Peyer's patch (tissue), 4 donors: ENCODE data around the gene NTN5. TPM values are rescaled to one million over a fixed set of nuclear protein-coding genes. Genes with fewer than 3 reads are reported as not detected.

Experiments used
- DNase-seq, 3 donors: peaks; one replicate each; pipeline ENCODE4 v3.0.0-alpha.2; 2017 to 2019
- H3K27ac ChIP-seq, 4 donors: fragments of 200-600 bp; sonication (generic); one replicate each; pipeline ENCODE4 v1.5.1; 2016 to 2019
- H3K27me3 ChIP-seq, 2 donors: fragments of 200-600 bp; sonication (generic); one replicate each; pipeline ENCODE4 v1.5.1; 2019
- H3K36me3 ChIP-seq, 3 donors: fragments of 200-600 bp; sonication (generic); one replicate each; pipeline ENCODE4 v1.5.1; 2016 to 2019
- H3K4me1 ChIP-seq, 4 donors: fragments of 200-600 bp; sonication (generic); one replicate each; pipeline ENCODE4 v1.5.1; 2016 to 2019
- H3K4me3 ChIP-seq, 4 donors: fragments of 200-600 bp; sonication (generic); 1 replicate in 3 of 4; 2 replicates in 1 of 4; pipeline ENCODE4 v1.5.1; 2016 to 2019; ENCODE audit warnings: mild to moderate bottlenecking in 1 of 4
- H3K9me3 ChIP-seq, 4 donors: fragments of 200-600 bp; sonication (generic); one replicate each; pipeline ENCODE4 v1.5.1; 2016 to 2019; ENCODE audit warnings: mild to moderate bottlenecking in 1 of 4
- CTCF ChIP-seq, 6 experiments: fragments of 450-650 bp in 4 of 6; fragments of 200-600 bp in 2 of 6; sonication (generic) in 1 of 6; IDR thresholded peaks; one replicate each; pipeline ENCODE4 v1.5.1; 2017 to 2019; ENCODE audit warnings: antibody characterized with exemption in 6 of 6, mild to moderate bottlenecking in 3 of 6, moderate library complexity in 1 of 6
- POLR2A ChIP-seq, 2 donors: fragments of 450-650 bp; IDR thresholded peaks; one replicate each; pipeline ENCODE4 v1.5.1; 2017; ENCODE audit warnings: antibody characterized with exemption in 2 of 2, mild to moderate bottlenecking in 2 of 2, moderate library complexity in 2 of 2
- total RNA-seq, 4 donors: library from RNA; depleted of rRNA; stranded (reverse); fragments of >200 nt; gene quantifications; one replicate each; pipeline ENCODE4 v1.1.0, GENCODE V29; 2016

The NTN5 gene
- total RNA-seq, 4 donors from 2014 or later, result 6.8 TPM; not detected in 3

DNA sequence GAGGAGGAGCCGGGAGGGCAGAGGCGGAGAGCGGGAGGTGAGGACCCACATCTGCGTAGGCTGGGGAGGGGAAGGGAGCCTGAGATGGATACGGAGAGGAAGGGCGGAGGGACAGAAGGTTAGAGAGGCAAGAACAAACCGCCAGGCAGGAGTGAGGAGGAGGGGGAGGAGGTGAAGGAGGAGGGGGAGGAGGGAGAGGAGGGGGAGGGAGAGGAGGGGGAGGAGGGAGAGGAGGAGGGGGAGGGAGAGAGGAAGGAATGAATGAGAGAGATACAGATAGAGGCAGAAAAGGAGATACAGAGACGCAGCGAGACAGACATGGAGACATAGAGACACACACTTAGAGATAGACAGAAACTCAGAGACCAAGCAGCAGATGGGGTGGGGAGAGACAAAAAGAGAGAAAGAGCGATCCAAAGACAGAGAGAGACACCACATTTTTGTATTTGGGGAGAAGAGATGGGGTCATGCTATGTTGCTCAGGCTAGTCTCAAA is 26.0 kb downstream of the NTN5 start:
- no peak for DNase-seq
- peak overlapping the region; percentile 72 to 94 (median 84) for H3K27ac ChIP-seq

DNA sequence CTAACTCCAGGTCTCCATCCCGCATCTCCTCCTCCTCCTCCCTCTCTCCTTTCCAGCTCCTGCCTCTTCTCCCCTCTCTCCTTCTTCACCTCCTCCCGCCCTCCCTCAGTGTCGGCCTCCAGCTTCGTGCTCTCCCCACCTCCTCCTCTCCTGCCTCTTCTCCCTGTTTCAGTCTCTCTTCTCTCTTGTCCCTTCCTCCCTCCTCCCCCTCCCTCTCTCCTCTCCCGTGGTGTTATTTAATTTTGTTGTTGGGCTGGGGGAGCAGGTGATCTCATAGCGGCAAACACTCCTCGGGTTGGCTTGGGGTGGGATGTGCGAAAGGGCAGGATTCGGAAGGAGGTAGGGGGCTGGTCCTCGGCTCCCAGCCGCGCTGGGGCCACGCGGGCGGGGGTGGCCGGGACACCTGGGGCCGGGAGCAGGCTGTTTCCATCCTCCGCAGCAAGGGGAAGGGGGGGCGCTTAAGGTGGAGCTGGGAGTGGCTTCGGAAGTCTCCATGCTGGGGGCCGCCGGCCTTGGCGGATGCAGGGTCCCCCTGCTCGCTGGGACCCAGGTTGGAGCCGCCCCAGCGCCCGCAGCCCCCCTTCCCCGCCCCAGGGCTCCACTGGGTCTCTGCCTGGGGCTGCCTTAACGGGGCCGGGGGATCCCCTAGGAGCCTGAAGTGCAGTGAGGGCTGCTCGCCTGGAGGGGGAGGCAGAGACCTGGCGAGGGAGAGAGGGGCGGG is 26.7 kb downstream of the NTN5 start, which contains the start of gene CA11:
Gene CA11 (minus strand): TSS at position 187 of the 721 bp plus-strand sequence. CDS start 555 bp downstream, outside the sequence.
- H3K9me3 ChIP-seq, result no peaks in the 10 kb centered on the region
- TF ChIP-seq POLR2A (IDR thresholded peaks at IDR 0.05) (peak in 1 of 2 donors; percentile 12), CTCF (IDR thresholded peaks at IDR 0.05) (peak; percentile 82 to 98 (median 94))
- peak within 1 kb of the TSS; percentile 40 to 59 (median 56) for H3K4me3 ChIP-seq
- no peaks in the 10 kb centered on the region for H3K36me3 ChIP-seq
- DNase-seq, result peak; percentile 92 to 95 (median 92)
- peaks cover 0 to 20% (median 0%) of the 10 kb centered on the region in 4 donors for H3K4me1 ChIP-seq
- no peaks in the 10 kb centered on the region for H3K27me3 ChIP-seq
- peak within 1 kb of the TSS; percentile 72 to 94 (median 84) for H3K27ac ChIP-seq

More for the DNA sequence above, 26.0 kb downstream of the NTN5 start:
- Histone ChIP-seq H3K27me3 (no peaks in the 10 kb centered on the region), H3K4me3 (peak overlapping the region; percentile 40 to 59 (median 56)), H3K9me3 (no peaks in the 10 kb centered on the region), H3K4me1 (peaks cover 0 to 20% (median 0%) of the 10 kb centered on the region in 4 donors), H3K36me3 (no peaks in the 10 kb centered on the region)
- no peak for TF ChIP-seq POLR2A (IDR thresholded peaks at IDR 0.05)
- TF ChIP-seq CTCF (IDR thresholded peaks at IDR 0.05), result no peak

DNA sequence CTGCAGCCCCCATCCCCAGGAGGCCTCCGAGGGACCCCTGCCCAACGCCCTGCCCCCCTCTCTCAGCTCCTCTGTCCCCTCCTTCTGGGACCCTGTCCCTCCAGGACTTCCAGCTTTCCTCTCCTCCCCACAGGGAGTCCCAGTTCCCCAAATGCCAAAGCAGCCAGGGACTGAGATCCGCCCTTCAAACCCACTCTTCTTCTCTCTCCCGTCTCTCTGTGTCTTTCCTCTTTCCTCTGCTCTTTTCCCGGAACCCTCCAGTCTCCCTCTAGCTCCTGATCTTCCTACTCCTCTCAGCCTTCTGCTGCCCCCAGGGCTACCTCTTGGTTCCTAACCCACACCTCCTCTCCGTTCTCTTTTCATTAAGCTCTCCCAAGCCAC is 27.2 kb downstream of the NTN5 start:
- Histone ChIP-seq H3K4me3 (peak overlapping the region; percentile 40 to 59 (median 56)), H3K27me3 (no peaks in the 10 kb centered on the region), H3K27ac (peak overlapping the region; percentile 72 to 94 (median 84)), H3K9me3 (no peaks in the 10 kb centered on the region), H3K4me1 (peaks cover 0 to 20% (median 0%) of the 10 kb centered on the region in 4 donors), H3K36me3 (no peaks in the 10 kb centered on the region)
- no peak for DNase-seq
- no peak for TF ChIP-seq CTCF (IDR thresholded peaks at IDR 0.05)
- no peak for TF ChIP-seq POLR2A (IDR thresholded peaks at IDR 0.05)

- H3K4me3 ChIP-seq, result peak overlapping the region; percentile 40 to 59 (median 56)
- no peaks in the 10 kb centered on the region for H3K36me3 ChIP-seq
- no peaks in the 10 kb centered on the region for H3K9me3 ChIP-seq
- H3K4me1 ChIP-seq, result peaks cover 0 to 20% (median 0%) of the 10 kb centered on the region in 4 donors
- no peaks in the 10 kb centered on the region for H3K27me3 ChIP-seq
- peak overlapping the region; percentile 72 to 94 (median 84) for H3K27ac ChIP-seq
- DNase-seq, result peak; percentile 63 to 90 (median 83)
- no peak for TF ChIP-seq POLR2A (IDR thresholded peaks at IDR 0.05)
- TF ChIP-seq CTCF (IDR thresholded peaks at IDR 0.05), result no peak
Measured at GRCh38 chr19:48644839-48645619, 27.8 kb downstream of the NTN5 start.

GRCh38 chr19:48644355-48644754 is 28.5 kb downstream of the NTN5 start:
- DNase-seq, result no peak
- H3K27ac ChIP-seq, result peak overlapping the region in 1 of 4 donors; percentile 94
- no peaks in the 10 kb centered on the region for H3K27me3 ChIP-seq
- H3K36me3 ChIP-seq, result no peaks in the 10 kb centered on the region
- no peak for TF ChIP-seq CTCF (IDR thresholded peaks at IDR 0.05)
- no peak for TF ChIP-seq POLR2A (IDR thresholded peaks at IDR 0.05)
- H3K4me3 ChIP-seq, result no peak overlapping the region
- H3K9me3 ChIP-seq, result no peaks in the 10 kb centered on the region
- H3K4me1 ChIP-seq, result peaks cover 0 to 25% (median 0%) of the 10 kb centered on the region in 4 donors
